Measurements from ENCODE around the gene PPP1R3G.

DNA sequence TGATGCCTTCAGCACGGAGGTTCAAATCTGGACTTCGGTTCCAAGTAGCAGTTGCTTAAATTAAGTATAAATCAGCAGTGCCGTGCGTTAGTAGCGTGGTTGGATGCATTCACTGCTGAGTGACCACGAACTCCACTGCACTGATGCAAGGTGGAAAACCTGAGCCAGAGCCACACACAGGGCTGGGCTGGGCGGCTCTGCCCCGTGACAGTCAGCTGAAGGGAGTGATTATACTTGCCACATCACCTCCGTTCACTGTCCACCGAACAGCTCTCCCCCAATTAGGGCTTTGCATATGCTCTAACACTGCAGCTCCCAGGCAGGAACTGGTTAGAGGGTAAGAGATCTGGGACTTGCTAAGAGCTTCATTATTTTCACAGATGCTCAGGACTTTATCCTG is 22.2 kb downstream of the PPP1R3G start:
- TF ChIP-seq ZSCAN20 (CRISPR knock-in tag; IDR thresholded peaks at IDR 0.05): no peak
- TF ChIP-seq, protein P1, sequence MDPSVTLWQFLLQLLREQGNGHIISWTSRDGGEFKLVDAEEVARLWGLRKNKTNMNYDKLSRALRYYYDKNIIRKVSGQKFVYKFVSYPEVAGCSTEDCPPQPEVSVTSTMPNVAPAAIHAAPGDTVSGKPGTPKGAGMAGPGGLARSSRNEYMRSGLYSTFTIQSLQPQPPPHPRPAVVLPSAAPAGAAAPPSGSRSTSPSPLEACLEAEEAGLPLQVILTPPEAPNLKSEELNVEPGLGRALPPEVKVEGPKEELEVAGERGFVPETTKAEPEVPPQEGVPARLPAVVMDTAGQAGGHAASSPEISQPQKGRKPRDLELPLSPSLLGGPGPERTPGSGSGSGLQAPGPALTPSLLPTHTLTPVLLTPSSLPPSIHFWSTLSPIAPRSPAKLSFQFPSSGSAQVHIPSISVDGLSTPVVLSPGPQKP (IDR thresholded peaks at IDR 0.05; ENCODE audit: low read depth, low read length): no peak
- TF ChIP-seq, protein P2, sequence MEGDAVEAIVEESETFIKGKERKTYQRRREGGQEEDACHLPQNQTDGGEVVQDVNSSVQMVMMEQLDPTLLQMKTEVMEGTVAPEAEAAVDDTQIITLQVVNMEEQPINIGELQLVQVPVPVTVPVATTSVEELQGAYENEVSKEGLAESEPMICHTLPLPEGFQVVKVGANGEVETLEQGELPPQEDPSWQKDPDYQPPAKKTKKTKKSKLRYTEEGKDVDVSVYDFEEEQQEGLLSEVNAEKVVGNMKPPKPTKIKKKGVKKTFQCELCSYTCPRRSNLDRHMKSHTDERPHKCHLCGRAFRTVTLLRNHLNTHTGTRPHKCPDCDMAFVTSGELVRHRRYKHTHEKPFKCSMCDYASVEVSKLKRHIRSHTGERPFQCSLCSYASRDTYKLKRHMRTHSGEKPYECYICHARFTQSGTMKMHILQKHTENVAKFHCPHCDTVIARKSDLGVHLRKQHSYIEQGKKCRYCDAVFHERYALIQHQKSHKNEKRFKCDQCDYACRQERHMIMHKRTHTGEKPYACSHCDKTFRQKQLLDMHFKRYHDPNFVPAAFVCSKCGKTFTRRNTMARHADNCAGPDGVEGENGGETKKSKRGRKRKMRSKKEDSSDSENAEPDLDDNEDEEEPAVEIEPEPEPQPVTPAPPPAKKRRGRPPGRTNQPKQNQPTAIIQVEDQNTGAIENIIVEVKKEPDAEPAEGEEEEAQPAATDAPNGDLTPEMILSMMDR (IDR thresholded peaks at IDR 0.05): no peak
- no peak for TF ChIP-seq EHF (CRISPR knock-in tag; IDR thresholded peaks at IDR 0.05)
- no peak for TF ChIP-seq SMC3 (IDR thresholded peaks at IDR 0.05)
- no peak for TF ChIP-seq NR3C1 (IDR thresholded peaks at IDR 0.05)
- no peak for TF ChIP-seq GATA3 (IDR thresholded peaks at IDR 0.05; ENCODE audit: borderline replicate concordance)
- TF ChIP-seq EP300 (IDR thresholded peaks at IDR 0.05): no peak
- no peak for TF ChIP-seq CHD2 (IDR thresholded peaks at IDR 0.05; ENCODE audit: low read length, partially characterized antibody)
- TF ChIP-seq BCL3 (IDR thresholded peaks at IDR 0.05): no peak
- no peak for TF ChIP-seq POLR2A (IDR thresholded peaks at IDR 0.05; ENCODE audit: low read length)
- TF ChIP-seq JUN (IDR thresholded peaks at IDR 0.05): no peak
